ENCODE data around the gene CEP152. TPM values are rescaled to one million over a fixed set of nuclear protein-coding genes. Genes with fewer than 3 reads are reported as not detected.
A peak's percentile ranks its signal among the peaks of the same experiment; 100 is the strongest.

CEP152 gene
- total RNA-seq, 1 donor from 2014 or later = 4.2 TPM

GRCh38 chr15:48802257-48802656 lies 8.6 kb downstream of the CEP152 start:
- Histone ChIP-seq H3K9me3 (ENCODE audit: insufficient read depth, low read depth, low read length) (no peaks in the 10 kb centered on the region), H4K20me1 (ENCODE audit: insufficient read depth, low read length) (no peaks in the 10 kb centered on the region), H3K79me2 (ENCODE audit: insufficient read depth, low read length) (peaks cover 38% of the 10 kb centered on the region), H3K4me3 (ENCODE audit: insufficient read depth, low read depth, low read length) (no peak overlapping the region), H3K9ac (ENCODE audit: low read length) (no peak overlapping the region), H3K36me3 (ENCODE audit: insufficient read depth, low read length) (no peaks in the 10 kb centered on the region), H2AFZ (ENCODE audit: low read depth, low read length) (no peak overlapping the region), H3K4me2 (ENCODE audit: low read length) (no peak overlapping the region), H3K4me1 (ENCODE audit: insufficient read depth, low read length) (peaks cover 11% of the 10 kb centered on the region), H3K27ac (ENCODE audit: low read depth, low read length) (peak overlapping the region; percentile 50), H3K27me3 (ENCODE audit: insufficient read depth, low read length) (no peaks in the 10 kb centered on the region)
- no peaks in the 10 kb centered on the region for H3K27me3 Mint-ChIP-seq (ENCODE audit: low read depth, unreplicated experiment)
- no peaks in the 10 kb centered on the region for H3K36me3 Mint-ChIP-seq (ENCODE audit: low read depth, unreplicated experiment)
- TF ChIP-seq CTCF (IDR thresholded peaks at IDR 0.05; ENCODE audit: insufficient read depth, low read depth, low read length) = no peak
- TF ChIP-seq EZH2 (IDR thresholded peaks at IDR 0.05; ENCODE audit: insufficient read depth, low read length) = no peak
- DNase-seq (ENCODE audit: low read depth) (no peak), FAIRE-seq (peak; percentile 32)
- peaks cover 10% of the 10 kb centered on the region for H3K4me1 Mint-ChIP-seq (ENCODE audit: low read depth, unreplicated experiment)
- H3K9me3 Mint-ChIP-seq (ENCODE audit: unreplicated experiment) = no peaks in the 10 kb centered on the region
- H3K27ac Mint-ChIP-seq (ENCODE audit: unreplicated experiment) = peak overlapping the region; percentile 47
- no peak overlapping the region for H3K4me3 Mint-ChIP-seq (ENCODE audit: unreplicated experiment)

GRCh38 chr15:48800811-48801455 lies 9.9 kb downstream of the CEP152 start:
- FAIRE-seq (peak; percentile 56), DNase-seq (ENCODE audit: low read depth) (no peak)
- H3K4me2 ChIP-seq (ENCODE audit: low read length) = no peak overlapping the region
- Mint-ChIP-seq H3K4me1 (ENCODE audit: low read depth, unreplicated experiment) (peaks cover 10% of the 10 kb centered on the region), H3K36me3 (ENCODE audit: low read depth, unreplicated experiment) (no peaks in the 10 kb centered on the region), H3K9me3 (ENCODE audit: unreplicated experiment) (no peaks in the 10 kb centered on the region), H3K27me3 (ENCODE audit: low read depth, unreplicated experiment) (no peaks in the 10 kb centered on the region), H3K27ac (ENCODE audit: unreplicated experiment) (no peak overlapping the region), H3K4me3 (ENCODE audit: unreplicated experiment) (no peak overlapping the region)
- H3K4me3 ChIP-seq (ENCODE audit: insufficient read depth, low read depth, low read length) = no peak overlapping the region
- no peaks in the 10 kb centered on the region for H3K9me3 ChIP-seq (ENCODE audit: insufficient read depth, low read depth, low read length)
- H3K27me3 ChIP-seq (ENCODE audit: insufficient read depth, low read length) = no peaks in the 10 kb centered on the region
- H3K9ac ChIP-seq (ENCODE audit: low read length) = no peak overlapping the region
- no peak overlapping the region for H3K27ac ChIP-seq (ENCODE audit: low read depth, low read length)
- no peak overlapping the region for H2AFZ ChIP-seq (ENCODE audit: low read depth, low read length)
- H4K20me1 ChIP-seq (ENCODE audit: insufficient read depth, low read length) = no peaks in the 10 kb centered on the region
- peaks cover 13% of the 10 kb centered on the region for H3K4me1 ChIP-seq (ENCODE audit: insufficient read depth, low read length)
- H3K79me2 ChIP-seq (ENCODE audit: insufficient read depth, low read length) = peaks cover 35% of the 10 kb centered on the region
- H3K36me3 ChIP-seq (ENCODE audit: insufficient read depth, low read length) = no peaks in the 10 kb centered on the region
- TF ChIP-seq EZH2 (IDR thresholded peaks at IDR 0.05; ENCODE audit: insufficient read depth, low read length) (no peak), CTCF (IDR thresholded peaks at IDR 0.05; ENCODE audit: insufficient read depth, low read depth, low read length) (peak; percentile 55)

GRCh38 chr15:48800245-48800644 lies 10.6 kb downstream of the CEP152 start:
- H3K9me3 Mint-ChIP-seq (ENCODE audit: unreplicated experiment) = no peaks in the 10 kb centered on the region
- H3K4me2 ChIP-seq (ENCODE audit: low read length) = no peak overlapping the region
- TF ChIP-seq CTCF (IDR thresholded peaks at IDR 0.05; ENCODE audit: insufficient read depth, low read depth, low read length) = no peak
- no peak for TF ChIP-seq EZH2 (IDR thresholded peaks at IDR 0.05; ENCODE audit: insufficient read depth, low read length)
- H3K4me3 Mint-ChIP-seq (ENCODE audit: unreplicated experiment) = no peak overlapping the region
- H3K9ac ChIP-seq (ENCODE audit: low read length) = no peak overlapping the region
- H3K36me3 Mint-ChIP-seq (ENCODE audit: low read depth, unreplicated experiment) = no peaks in the 10 kb centered on the region
- no peak overlapping the region for H2AFZ ChIP-seq (ENCODE audit: low read depth, low read length)
- H3K4me1 ChIP-seq (ENCODE audit: insufficient read depth, low read length) = peaks cover 13% of the 10 kb centered on the region
- H3K27me3 Mint-ChIP-seq (ENCODE audit: low read depth, unreplicated experiment) = no peaks in the 10 kb centered on the region
- FAIRE-seq (no peak), DNase-seq (ENCODE audit: low read depth) (no peak)
- H3K9me3 ChIP-seq (ENCODE audit: insufficient read depth, low read depth, low read length) = no peaks in the 10 kb centered on the region
- peaks cover 10% of the 10 kb centered on the region for H3K4me1 Mint-ChIP-seq (ENCODE audit: low read depth, unreplicated experiment)
- H4K20me1 ChIP-seq (ENCODE audit: insufficient read depth, low read length) = no peaks in the 10 kb centered on the region
- H3K79me2 ChIP-seq (ENCODE audit: insufficient read depth, low read length) = peaks cover 34% of the 10 kb centered on the region
- no peak overlapping the region for H3K27ac ChIP-seq (ENCODE audit: low read depth, low read length)
- no peaks in the 10 kb centered on the region for H3K36me3 ChIP-seq (ENCODE audit: insufficient read depth, low read length)
- no peak overlapping the region for H3K4me3 ChIP-seq (ENCODE audit: insufficient read depth, low read depth, low read length)
- no peak overlapping the region for H3K27ac Mint-ChIP-seq (ENCODE audit: unreplicated experiment)
- no peaks in the 10 kb centered on the region for H3K27me3 ChIP-seq (ENCODE audit: insufficient read depth, low read length)

Measured in astrocyte (in vitro differentiated cells and primary cell).